WERI-Rb-1 (cell line): ENCODE results near the gene KCNMA1.

Experiments
- DNase-seq: peaks from one replicate; pipeline ENCODE4 v3.0.0-alpha.2; 2020
- H3K27ac ChIP-seq: fragments of 250-450 bp; sonication (Bioruptor Pico); 2 replicates; pipeline ENCODE4 v1.5.1; 2020; ENCODE audit warnings: mild to moderate bottlenecking, moderate library complexity
- H3K27me3 ChIP-seq: fragments of 250-450 bp; sonication (Bioruptor Pico); 2 replicates; pipeline ENCODE4 v1.5.1; 2021; ENCODE audit warnings: mild to moderate bottlenecking, low read depth, moderate library complexity; ENCODE audit not compliant: insufficient read depth, severe bottlenecking
- H3K36me3 ChIP-seq: fragments of 250-450 bp; sonication (Bioruptor Pico); 2 replicates; pipeline ENCODE4 v1.5.1; 2020; ENCODE audit warnings: mild to moderate bottlenecking, moderate library complexity
- H3K4me3 ChIP-seq: 2 replicates; pipeline ENCODE4 v1.5.1; 2011; ENCODE audit warnings: low read depth, mild to moderate bottlenecking, control low read depth, low read length
- H3K9me3 ChIP-seq: fragments of 250-450 bp; sonication (Bioruptor Pico); 2 replicates; pipeline ENCODE4 v1.5.1; 2021; ENCODE audit warnings: mild to moderate bottlenecking, moderate library complexity; ENCODE audit not compliant: severe bottlenecking
- CTCF ChIP-seq: IDR thresholded peaks from 2 replicates; pipeline ENCODE4 v1.5.1; 2011; ENCODE audit warnings: low read depth, mild to moderate bottlenecking, control low read depth, inconsistent platforms, low read length

Gene KCNMA1

GRCh38 chr10:77152256-77152655 lies 485.4 kb downstream of the KCNMA1 start:
- Histone ChIP-seq H3K27me3 (no peaks in the 10 kb centered on the region), H3K4me3 (no peak overlapping the region), H3K9me3 (no peaks in the 10 kb centered on the region), H3K36me3 (no peaks in the 10 kb centered on the region), H3K27ac (no peak overlapping the region)
- no peak for TF ChIP-seq CTCF
- DNase-seq = no peak

GRCh38 chr10:77151408-77151807 lies 486.2 kb downstream of the KCNMA1 start:
- Histone ChIP-seq H3K27ac (no peak overlapping the region), H3K27me3 (no peaks in the 10 kb centered on the region), H3K9me3 (no peaks in the 10 kb centered on the region), H3K36me3 (no peaks in the 10 kb centered on the region), H3K4me3 (no peak overlapping the region)
- TF ChIP-seq CTCF = no peak
- peak; percentile 79 for DNase-seq

GRCh38 chr10:77149706-77150105 lies 487.9 kb downstream of the KCNMA1 start:
- H3K9me3 ChIP-seq = no peaks in the 10 kb centered on the region
- no peak for DNase-seq
- no peaks in the 10 kb centered on the region for H3K36me3 ChIP-seq
- no peak overlapping the region for H3K4me3 ChIP-seq
- no peak for TF ChIP-seq CTCF
- H3K27me3 ChIP-seq = no peaks in the 10 kb centered on the region
- no peak overlapping the region for H3K27ac ChIP-seq

GRCh38 chr10:77149001-77149400 lies 488.6 kb downstream of the KCNMA1 start:
- Histone ChIP-seq H3K4me3 (no peak overlapping the region), H3K27ac (no peak overlapping the region), H3K9me3 (no peaks in the 10 kb centered on the region), H3K27me3 (no peaks in the 10 kb centered on the region), H3K36me3 (no peaks in the 10 kb centered on the region)
- DNase-seq = no peak
- TF ChIP-seq CTCF = no peak

GRCh38 chr10:77147871-77148270 lies 489.7 kb downstream of the KCNMA1 start:
- Histone ChIP-seq H3K27me3 (no peaks in the 10 kb centered on the region), H3K27ac (peak overlapping the region; percentile 30), H3K9me3 (no peaks in the 10 kb centered on the region), H3K4me3 (no peak overlapping the region), H3K36me3 (no peaks in the 10 kb centered on the region)
- no peak for DNase-seq
- TF ChIP-seq CTCF = no peak

GRCh38 chr10:77146712-77147336 lies 490.8 kb downstream of the KCNMA1 start:
- H3K27ac ChIP-seq = no peak overlapping the region

More at GRCh38 chr10:77146712-77147336, 490.8 kb downstream of the KCNMA1 start:
- Histone ChIP-seq H3K9me3 (no peaks in the 10 kb centered on the region), H3K27me3 (no peaks in the 10 kb centered on the region), H3K36me3 (no peaks in the 10 kb centered on the region), H3K4me3 (no peak overlapping the region)
- TF ChIP-seq CTCF = no peak
- no peak for DNase-seq
